HL-60 (cell line): ENCODE results near the gene PTS.

ENCODE experiments used
- GABPA ChIP-seq: IDR thresholded peaks from 2 replicates; pipeline ENCODE4 v1.6.1; 2012; ENCODE audit warnings: low read depth
- POLR2AphosphoS5 ChIP-seq: IDR thresholded peaks from 2 replicates; pipeline ENCODE4 v1.6.1; 2012; ENCODE audit warnings: low read depth
- TF ChIP-seq, protein P1 (sequence below): IDR thresholded peaks from one replicate; pipeline ENCODE4 v1.5.1; 2011; ENCODE audit warnings: low read length, control low read depth, inconsistent platforms; ENCODE audit not compliant: insufficient read depth

DNA sequence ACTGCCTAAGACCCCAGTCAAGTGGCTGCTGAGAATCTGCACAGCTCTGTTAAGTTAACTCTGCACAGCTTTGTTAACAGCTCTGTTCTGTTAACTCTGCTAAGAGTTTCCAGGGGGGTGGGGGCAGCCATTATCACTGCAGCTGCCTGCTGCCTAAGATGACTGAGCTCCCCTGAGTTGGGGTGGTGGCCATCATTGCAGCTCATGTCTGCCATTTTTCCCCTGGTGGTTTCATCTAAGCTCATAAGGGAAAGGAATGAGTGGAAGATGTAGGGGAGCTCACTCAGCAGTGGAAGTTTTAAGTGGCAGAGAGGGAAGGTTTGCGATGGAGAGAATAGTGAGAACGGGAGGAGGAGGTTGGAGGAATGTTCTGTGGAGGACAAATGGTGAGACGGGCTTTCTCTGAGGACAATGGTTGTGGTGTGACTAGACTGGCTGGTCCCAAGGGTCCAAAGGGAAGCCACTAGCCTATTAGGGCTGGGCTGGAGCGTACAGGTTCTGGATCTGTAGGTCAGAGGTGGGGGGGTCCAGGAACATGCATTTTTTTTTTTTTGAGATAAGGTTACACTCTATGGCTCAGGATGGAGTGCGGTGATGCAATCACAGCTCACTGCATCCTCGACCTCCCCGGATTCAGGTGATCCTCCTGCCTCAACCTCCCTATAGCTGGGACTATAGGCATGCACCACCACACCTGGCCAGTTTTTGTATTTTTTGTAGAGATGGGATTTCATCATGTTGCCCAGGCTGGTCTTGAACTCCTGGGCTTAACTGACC, 48.0 kb downstream of the PTS start:
- TF ChIP-seq, protein P1, sequence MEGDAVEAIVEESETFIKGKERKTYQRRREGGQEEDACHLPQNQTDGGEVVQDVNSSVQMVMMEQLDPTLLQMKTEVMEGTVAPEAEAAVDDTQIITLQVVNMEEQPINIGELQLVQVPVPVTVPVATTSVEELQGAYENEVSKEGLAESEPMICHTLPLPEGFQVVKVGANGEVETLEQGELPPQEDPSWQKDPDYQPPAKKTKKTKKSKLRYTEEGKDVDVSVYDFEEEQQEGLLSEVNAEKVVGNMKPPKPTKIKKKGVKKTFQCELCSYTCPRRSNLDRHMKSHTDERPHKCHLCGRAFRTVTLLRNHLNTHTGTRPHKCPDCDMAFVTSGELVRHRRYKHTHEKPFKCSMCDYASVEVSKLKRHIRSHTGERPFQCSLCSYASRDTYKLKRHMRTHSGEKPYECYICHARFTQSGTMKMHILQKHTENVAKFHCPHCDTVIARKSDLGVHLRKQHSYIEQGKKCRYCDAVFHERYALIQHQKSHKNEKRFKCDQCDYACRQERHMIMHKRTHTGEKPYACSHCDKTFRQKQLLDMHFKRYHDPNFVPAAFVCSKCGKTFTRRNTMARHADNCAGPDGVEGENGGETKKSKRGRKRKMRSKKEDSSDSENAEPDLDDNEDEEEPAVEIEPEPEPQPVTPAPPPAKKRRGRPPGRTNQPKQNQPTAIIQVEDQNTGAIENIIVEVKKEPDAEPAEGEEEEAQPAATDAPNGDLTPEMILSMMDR, result no peak
- TF ChIP-seq POLR2AphosphoS5 (no peak), GABPA (no peak)
